HG02623 (cell line): Measurements from ENCODE around the gene IRAK2.
"Not testable (repeated sequence)": the region's sequence is repeated elsewhere in the genome, so short reads cannot be mapped to it uniquely, and the experiment has no call there.

Experiments used
- ATAC-seq: cut with Tn5 transposase; IDR thresholded peaks from one replicate; pipeline ENCODE4 v1.9.1; 2021; ENCODE audit warnings: moderate library complexity; ENCODE audit not compliant: unreplicated experiment

Gene IRAK2

DNA sequence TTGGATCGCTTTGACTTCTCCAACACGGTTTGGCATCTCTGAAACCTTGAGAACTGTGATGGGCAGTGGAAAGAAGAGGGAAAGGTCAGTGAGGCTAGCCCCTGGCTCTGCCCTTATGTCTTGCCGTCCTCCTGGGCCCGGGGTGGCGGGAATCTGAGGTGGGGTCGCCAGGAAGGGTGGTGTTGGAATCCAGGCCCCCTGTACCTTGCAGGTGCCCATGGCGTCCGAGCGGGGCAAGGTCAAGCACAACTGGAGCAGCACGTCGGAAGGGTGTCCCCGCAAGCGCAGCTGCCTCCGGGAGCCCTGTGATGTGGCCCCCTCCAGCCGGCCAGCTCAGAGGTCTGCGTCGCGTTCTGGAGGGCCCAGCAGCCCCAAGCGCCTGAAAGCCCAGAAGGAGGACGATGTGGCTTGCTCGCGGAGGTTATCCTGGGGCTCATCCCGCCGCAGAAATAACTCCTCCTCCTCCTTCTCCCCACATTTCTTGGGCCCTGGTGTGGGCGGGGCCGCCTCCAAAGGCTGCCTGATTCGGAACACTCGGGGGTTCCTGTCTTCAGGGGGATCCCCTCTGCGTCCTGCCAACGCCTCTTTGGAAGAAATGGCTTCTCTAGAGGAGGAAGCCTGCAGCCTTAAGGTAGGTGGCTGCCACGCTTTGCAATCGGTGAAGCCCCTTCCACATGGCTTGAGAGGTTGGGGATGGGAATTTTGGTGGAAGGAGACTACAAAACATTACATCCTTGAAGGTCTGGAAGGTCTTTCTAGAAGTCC lies 84.4 kb downstream of the IRAK2 start:
- no peak for ATAC-seq

DNA sequence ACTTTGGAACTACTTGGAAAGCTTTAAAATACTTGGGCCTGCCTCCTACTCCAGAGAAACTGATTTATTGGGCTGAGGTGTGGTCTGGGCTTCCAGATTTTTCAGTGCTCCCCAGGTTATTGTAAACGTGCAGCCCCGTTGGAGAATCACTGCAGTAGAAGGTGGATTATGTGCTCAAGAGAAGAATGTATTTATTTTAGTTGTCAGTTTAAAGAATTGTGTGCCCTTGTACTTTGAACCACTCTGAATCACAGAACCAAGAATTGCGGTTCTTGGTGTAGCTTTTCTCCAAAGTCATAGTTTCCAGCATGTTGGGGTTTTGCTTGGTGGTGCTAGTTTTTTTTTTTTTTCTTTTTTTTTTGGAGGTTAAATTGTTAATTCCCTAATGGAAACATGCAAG lies 85.1 kb downstream of the IRAK2 start:
- ATAC-seq, result no peak

DNA sequence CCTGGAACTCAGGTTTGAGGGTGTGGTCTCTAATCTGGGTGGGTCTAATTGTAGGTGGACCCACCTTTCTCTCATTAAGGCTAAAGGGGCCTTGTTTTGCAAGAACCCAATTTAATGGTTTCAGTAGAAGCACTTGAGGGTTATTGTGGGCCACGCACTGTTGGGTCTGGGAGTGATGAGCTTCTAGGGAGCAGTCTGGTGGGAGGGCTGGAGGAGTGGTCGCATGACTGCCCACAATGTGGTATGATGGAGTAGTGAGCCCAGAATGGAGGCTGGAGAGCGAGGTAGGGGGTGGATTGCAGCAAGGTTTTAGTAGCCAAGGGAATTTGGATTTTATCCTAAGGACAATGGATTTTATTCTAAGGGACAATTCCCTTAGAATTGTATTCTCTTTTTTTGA lies 86.3 kb downstream of the IRAK2 start:
- no peak for ATAC-seq

DNA sequence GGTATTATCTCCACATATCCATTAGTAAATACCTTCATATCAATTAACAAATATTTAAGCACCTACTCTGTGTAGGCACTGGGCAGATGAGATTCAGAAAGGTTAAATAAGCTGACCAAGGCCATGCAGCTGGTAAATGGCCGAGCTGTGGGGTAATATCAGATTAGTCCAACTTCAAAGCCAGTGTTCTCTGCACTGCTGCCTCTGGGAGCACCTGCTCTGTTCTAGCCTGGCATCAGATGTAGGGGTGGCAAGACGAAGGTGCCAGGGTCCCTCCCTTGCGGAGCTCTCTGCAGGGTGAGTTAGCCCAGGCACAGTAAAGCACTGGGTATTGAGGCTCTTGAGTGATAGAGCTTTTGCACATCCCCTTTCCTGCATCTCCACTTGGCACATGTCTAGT lies 89.0 kb downstream of the IRAK2 start:
- ATAC-seq, result no peak

DNA sequence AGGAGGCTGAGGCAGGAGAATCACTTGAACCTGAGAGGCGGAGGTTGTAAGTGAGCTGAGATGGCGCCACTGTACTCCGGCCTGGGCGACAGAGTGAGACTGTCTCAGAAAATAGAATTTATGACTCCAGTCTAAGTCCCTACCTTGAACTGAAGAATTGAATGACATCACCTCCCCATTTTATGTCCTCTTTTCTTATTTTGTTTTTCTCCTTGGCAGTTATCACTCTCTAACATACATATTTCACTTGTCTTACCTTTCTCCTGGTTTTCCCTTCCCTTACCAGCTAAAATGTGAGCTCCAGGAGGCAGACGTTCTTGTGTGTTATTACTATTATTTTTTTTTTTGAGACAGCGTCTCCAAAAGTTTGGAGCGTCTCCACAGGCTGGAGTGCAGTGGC lies 91.1 kb downstream of the IRAK2 start:
- ATAC-seq, result no peak

DNA sequence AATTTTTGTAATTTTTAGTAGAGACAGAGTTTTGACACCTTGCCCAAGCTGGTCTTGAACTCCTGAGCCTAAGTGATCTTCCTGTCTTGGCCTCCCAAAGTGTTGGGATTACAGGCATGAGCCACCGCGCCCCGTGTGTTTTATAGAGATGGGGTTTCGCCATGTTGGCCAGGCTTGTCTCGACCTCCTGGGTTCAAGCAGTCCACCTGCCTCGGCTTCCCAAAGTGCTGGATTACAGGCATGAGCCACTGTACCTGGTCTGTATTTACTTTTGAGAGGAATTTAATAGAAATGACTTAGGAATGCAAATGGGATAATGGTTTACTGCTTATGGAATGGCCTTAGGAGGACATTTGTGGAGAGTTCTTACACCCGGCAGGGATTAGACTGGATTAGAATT lies 94.3 kb downstream of the IRAK2 start:
- ATAC-seq, result no peak

DNA sequence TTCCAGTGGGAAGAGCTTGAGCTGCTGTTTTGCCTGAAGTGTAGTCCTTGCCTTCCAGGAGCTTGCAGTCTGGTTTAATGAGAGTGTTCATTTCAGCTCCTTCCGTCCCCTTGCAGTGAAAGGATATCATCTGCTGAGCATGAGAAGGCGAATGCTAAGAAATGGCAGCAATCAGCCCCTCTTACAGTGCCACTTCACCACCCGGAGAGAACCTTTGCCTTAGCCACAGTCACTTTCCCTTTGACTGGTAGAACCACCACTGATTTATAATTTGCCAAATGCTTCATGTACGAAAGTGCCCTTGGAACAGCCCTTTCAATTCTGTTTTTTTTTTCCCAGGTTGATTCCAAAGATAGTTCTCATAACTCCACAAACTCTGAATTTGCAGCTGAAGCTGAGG lies 95.1 kb downstream of the IRAK2 start:
- ATAC-seq, result no peak

DNA sequence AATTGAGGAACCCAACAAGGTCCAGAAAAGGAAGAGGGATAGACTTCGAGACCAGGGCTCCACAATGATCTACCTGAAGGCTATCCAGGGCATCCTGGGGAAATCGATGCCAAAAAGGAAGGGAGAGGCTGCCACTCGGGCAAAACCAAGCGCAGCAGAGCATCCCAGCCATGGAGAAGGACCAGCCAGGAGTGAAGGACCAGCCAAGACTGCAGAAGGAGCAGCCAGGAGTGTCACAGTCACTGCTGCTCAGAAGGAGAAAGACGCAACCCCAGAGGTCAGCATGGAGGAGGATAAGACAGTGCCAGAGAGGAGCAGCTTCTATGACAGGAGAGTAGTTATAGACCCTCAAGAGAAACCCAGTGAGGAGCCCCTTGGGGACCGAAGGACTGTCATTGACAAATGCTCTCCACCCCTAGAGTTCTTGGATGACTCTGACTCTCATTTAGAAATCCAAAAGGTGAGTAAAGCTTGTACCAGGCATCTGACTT lies 95.5 kb downstream of the IRAK2 start:
- ATAC-seq, result no peak

DNA sequence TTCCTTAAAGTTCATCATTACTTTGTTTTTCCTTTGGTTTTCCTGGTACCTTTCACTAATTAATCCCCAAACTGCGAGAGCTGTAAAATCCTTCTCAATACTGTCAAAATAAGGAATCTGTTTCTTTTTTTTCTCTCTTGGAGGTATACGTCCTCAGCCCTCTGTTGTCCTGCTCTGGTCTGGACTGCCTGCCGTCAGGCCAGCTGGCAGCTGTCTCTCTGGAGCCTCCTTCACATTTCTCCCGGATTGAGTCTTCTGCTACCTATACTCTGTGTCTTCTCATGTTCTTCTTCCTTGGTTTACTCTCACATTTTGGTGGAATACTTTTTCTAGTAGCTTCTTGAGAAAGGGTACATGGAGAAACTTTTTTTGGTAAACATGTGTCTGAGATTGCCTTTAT lies 97.3 kb downstream of the IRAK2 start:
- ATAC-seq, result no peak

DNA sequence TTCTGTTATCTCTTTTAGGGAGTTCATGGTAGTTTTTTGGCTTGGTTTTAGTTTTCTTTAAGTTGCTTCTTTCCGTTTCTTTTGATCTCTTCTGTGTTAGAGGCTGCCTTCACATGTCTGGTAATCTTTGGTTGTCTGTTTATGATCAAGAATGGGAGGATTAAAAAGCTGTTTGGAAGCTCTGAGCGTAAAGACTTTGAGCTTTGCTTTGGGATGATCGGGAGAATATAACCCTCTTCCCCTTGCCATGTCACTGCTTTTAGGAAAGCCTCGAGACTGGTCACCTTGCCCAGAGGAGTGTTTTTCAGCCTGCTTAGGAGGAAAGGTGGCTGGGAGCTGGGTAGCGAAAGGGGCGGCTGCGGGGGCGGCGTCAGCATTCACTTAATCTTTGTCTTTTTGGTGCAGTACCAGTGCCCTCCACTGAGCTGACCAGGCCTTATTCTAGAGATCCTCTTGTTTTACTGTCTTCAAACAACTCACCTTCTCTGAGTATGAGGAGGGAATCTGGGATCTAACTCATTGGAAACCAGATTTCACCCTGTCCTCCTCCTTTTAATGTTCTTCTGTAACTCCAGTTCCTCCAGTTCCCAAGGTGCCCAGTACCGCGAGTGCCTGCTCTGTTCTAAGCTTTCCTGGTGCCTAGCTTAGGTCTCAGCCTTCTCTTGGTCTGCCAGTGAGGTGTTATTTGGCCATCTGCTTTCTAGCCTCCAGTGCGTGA lies 99.1 kb downstream of the IRAK2 start:
- ATAC-seq, result no peak

DNA sequence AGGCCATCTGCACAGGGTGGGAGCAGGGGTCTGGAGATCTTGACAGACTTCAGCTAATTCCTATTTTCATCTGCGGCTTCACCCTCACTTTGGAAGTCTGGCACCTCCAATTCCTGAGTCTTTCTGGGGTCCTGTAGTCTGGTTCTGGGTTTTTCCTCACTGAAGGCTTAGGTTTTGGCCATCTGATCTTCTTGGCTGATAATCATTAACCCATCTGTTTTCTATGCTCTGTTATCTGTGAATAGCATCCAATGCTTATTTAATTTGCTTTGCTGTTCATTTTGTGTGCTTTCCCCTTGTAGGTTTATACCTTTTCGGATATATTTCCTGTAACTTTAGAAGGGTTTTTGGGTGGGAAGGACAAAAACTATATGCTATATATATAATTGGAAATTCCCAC lies 101.1 kb downstream of the IRAK2 start:
- ATAC-seq, result no peak

DNA sequence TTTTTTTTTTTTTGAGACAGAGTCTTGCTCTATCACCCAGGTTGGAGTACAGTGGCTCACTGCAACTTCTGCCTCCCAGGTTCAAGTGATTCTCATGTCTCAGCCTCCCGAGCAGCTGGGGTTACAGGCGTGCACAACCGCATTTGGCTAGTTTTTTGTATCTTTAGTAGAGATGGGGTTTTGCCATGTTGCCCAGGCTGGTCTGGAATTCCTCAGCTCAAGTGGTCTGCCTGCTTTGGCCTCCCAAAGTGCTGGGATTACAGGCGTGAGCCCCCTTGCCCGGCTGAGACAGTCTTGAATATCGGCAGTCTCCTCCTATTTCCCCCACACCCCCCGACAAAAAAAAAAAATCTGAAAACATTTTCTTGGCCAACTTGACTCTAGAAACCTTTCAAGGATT lies 102.2 kb downstream of the IRAK2 start:
- ATAC-seq, result not testable (repeated sequence)

DNA sequence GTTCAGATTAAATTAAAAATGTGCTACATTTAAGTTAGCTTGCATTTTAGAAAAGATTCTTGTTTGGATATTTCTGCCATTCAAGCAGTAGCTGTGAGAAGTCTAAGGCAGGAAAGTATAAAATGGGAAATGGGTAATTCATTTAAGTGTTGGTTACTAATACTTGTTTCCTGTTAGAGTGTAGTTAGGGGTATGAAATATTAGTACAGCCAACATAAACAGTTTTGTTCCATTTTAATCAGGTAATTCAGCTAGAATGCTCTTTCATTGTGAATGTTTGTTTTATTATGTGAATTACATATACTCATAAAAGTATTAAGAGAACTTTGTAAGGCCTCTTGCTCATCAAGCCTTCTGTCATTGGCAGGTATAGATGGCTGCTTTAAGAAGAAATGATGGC lies 103.4 kb downstream of the IRAK2 start:
- ATAC-seq, result no peak

DNA sequence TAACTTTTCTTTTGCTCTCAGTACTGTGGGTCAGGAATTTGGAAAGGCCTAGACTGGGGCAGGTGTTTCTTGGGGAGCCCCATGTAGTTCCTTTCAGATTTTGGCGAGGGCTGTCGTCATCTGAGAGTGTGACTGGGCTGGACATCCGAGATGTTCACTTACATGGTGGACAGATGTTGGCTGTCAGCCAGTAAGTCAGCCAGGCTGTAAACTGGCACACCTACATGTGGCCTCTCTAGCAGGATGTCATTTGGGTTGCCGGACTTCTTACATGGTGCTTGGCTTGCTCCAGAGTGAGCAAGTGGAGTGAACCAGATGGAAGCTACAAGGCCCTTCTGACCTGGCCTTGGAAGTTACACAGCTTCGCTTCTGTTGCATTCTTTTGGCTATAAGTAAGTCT lies 104.2 kb downstream of the IRAK2 start:
- ATAC-seq, result no peak

DNA sequence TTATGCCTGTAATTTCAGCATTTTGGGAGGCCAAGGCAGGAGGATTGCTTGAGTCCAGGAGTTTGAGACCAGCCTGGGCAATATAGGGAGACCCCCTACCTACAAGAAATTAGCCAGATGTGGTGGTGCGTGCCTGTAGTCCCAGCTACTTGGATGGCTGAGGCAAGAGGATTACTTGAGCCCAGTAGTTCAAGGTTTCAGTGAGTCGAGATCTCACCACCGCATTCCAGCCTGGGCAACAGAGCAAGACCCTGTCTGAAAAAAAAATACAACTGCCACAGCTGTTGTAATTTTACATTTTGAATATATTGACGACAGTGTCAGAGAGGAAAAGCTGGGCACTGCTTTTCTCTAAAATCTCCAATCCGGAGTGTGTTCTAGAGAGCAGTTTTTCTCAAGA lies 104.7 kb downstream of the IRAK2 start:
- no peak for ATAC-seq

DNA sequence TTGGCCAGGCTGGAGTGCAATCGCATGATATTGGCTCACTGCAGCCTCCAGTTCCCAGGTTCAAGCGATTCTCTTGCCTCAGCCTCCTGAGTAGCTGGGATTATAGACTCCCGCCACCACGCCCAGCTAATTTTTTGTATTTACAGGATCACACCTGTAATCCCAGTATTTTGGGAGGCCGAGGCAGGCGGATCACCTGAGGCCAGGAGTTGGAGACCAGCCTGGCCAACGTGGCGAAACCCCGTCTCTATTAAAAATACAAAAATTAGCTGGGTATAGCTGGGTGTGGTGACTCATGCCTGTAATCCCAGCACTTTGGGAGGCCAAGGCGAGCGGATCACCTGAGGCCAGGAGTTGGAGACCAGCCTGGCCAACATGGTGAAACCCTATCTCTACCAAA lies 107.8 kb downstream of the IRAK2 start:
- ATAC-seq, result not testable (repeated sequence)

DNA sequence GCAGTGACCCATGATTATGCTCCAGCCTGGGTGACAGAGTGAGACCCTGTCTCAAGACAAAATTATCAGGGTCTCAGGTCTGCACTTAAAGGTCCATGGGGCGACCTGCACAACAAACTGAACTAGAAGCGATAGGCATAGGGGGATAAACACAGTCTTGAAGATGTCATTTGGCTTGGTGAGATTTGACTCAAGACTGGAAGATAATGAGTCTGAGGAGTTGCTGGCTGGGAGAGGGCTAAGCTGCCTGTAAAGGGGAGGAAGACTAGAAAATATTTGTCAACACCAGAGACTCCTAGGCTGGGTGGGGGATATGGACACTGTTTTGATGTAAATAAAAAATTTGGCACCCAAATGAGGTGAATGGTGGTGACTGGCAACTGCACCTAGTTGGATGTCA lies 108.3 kb downstream of the IRAK2 start:
- ATAC-seq, result no peak

DNA sequence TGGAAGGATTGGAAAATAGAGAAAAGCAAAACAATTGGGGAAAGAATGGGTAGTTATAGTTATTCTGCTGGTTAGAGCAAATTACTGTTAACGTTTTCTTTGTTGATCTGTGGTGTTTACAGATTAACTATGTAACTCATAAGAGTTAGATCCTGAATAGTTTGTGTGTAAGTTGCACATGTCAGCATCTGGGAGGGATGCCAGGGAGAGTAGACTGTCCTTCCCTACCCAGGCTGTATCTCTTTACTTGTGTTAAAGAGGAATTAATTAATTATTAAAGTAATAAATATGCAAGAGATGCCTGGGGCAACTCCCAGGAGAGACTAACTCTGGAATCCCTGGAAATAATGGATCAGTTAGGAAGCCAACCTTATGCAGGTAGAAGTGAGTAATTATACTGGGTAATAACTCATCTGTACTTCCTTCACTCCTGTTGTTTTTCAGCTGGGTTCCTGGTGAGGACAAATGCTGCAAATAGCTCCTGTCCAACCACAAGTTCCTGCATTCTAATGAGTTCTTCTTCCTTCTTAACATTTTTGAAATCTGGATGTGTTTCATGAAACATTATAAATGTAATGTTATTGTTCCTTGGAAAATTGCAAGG lies 109.1 kb downstream of the IRAK2 start:
- ATAC-seq, result no peak

DNA sequence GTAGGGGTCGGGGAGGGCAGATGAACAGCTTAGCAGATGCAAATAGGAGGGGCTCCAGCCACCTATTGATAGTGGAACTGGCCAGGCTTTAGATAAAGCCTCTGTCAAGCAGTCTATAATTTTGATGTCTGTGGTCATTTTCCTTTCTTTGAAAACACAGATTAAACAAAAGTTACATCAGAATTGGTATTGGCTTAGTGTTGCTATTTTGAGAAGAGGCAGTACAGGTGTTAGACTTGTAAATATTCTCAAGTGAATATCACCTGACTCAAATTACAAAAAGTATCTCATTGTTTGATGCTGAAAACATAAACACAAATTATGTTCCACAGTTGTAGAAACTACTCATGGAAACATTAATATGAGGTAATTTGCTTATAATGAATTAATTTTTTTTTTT lies 109.9 kb downstream of the IRAK2 start:
- no peak for ATAC-seq

DNA sequence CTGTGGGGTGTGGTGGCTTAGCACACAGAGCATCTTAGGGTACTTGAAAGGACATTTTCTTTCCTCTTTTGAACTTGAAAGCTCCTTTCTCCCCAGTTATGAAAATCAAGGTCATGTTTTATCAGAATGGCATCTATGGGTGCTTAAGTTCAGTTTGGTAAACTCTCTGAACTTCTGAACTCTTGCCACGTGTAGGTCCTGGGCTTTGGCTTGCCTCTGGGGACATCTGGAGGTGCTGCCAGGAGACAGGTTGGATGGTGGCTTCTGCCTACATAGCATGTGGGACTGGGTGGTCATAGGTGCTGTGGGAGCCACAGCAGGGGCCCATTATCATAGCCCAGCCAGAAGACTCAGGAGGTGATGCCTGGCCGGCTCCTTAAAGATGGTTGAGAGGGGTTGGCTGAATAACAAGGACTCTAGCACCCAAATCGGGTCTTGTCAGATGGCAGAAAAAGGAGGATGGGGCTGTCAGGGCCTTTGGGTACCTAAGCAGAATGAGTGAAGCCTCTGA lies 112.5 kb downstream of the IRAK2 start:
- no peak for ATAC-seq

DNA sequence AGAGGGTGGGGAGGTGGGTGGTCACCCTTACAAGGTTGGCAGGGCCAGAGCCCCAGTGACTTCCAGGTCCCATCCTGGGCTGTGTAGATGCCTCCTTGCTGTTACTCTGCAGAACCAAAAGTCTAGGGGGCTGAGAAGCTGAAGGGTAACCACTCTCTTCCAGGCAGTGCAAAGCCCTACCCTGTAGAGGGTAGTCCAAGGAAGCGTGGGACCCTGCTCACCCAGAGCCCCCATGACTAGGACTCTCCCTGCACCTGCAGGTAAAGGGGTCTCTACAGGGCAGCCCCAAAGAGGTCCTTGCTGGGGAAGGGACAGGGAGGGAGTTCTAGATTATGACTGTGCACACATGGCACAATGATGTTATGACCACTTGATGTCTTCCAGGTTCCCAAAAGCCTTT lies 113.8 kb downstream of the IRAK2 start:
- ATAC-seq, result no peak
